NAMALWA (cell line): ENCODE data around the gene GLI3.
"Not testable (repeated sequence)": the region's sequence is repeated elsewhere in the genome, so short reads cannot be mapped to it uniquely, and the experiment has no call there.

Source experiments
- DNase-seq: peaks from one replicate; pipeline ENCODE4 v3.0.0-alpha.2; 2015; ENCODE audit warnings: low spot score

The GLI3 gene

DNA sequence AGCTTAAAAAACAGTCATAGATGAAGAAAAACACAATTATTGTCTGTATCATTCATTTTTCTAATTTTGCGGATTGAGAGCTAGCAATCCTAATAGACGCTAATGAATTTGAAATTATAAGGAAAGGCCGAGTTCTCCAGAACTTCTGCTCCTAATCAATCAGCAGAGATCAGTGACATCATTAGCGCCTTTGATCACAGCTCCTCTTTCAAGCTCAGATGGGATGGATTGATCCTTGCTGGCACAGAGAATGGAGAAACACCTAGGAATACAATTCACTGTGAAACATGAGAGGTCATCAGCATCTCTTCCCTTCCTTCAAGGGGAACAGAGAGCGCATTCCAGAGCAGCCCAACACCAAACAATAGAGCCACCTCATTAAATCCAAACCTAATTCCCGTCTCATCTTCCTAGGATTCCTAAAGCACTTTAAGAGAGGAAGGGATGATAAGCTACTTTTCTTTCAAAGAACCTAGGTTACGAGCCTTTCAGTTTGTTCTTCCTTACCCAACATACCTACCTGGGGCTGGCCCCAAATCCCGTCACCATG, 24.4 kb downstream of the GLI3 start:
- DNase-seq, result no peak

DNA sequence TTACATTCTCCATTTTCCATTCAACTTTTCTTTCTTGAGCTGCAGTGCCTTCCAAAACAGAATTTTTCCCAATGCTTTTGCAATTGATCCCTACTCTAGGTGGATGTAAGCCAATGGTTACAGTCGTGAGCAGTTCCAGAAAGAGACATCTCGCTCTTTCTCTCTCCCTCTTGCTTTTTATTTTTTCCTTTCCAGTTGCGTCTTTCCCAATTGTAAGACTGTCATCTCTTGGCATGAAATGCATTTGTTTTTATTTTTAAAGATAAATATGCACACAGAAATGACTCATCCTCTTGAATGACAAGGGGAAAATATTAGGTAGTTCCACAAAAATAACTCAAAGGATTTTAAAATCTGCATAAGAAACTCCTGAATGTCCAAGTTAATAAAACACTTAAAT, 25.1 kb downstream of the GLI3 start:
- no peak for DNase-seq

DNA sequence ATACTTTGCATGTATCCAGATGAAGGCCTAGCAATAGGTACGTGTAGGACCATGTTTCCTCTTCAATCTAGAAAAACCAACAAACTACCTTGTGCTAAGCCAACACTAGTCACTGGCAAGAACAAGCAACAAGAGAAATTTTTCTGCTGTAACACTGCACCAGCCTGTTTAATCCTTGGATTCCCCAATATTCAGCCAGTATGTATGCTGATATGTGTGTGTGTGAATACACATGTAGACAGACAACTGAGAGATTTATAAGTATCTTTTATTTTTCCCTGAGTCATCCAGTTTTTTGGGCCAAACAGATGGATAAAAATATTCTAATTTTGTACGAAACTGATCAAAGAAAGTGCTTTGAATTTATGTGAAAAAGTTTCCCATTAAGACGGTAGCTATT, 26.2 kb downstream of the GLI3 start:
- DNase-seq, result no peak

DNA sequence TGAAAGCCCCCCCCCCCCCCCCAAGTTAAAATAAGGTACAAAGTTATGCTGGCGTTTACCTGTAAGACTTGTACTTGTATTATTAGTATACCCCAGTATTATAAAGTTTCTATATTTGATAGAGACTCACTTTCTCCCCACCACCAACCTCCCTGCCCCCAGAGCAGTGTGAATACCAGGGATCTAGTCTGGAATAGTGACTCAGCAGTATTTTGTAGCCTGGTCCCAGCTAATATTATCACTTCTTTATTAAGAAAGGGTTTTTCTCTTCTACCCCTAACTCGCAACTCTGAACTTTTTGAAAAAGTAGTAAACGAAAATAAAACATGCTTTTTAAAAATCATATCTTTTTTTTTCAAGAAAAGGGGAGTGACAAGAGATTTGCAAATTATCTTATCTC, 26.7 kb downstream of the GLI3 start:
- DNase-seq, result no peak

- DNase-seq, result not testable (repeated sequence)
Measured at GRCh38 chr7:42209085-42209484, 27.9 kb downstream of the GLI3 start.

DNA sequence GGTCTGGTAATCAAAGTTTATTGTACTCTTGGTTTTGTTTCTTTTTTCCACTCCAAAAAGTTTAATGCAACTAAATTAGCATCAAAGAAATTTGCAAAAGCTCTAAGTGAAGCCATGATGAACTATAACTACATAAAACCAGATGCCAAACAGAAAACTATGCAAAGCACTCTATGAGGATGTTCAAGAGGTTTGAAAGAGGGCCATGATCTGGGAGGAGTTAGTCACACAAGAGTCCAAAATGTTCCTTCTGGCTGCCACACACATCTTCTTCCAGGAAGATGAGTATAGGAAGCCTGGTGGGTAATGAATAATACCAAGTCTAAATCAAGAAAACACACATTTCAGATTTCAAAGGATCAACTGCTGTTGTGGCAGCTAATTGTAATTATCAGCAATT, 28.4 kb downstream of the GLI3 start:
- DNase-seq, result no peak

GRCh38 chr7:42207420-42207819, 29.6 kb downstream of the GLI3 start:
- no peak for DNase-seq

- no peak for DNase-seq
Measured at GRCh38 chr7:42203336-42203735, 33.7 kb downstream of the GLI3 start.

- DNase-seq, result no peak
Measured at GRCh38 chr7:42202601-42203000, 34.4 kb downstream of the GLI3 start.

GRCh38 chr7:42198974-42199668, 37.9 kb downstream of the GLI3 start:
- DNase-seq, result no peak

DNA sequence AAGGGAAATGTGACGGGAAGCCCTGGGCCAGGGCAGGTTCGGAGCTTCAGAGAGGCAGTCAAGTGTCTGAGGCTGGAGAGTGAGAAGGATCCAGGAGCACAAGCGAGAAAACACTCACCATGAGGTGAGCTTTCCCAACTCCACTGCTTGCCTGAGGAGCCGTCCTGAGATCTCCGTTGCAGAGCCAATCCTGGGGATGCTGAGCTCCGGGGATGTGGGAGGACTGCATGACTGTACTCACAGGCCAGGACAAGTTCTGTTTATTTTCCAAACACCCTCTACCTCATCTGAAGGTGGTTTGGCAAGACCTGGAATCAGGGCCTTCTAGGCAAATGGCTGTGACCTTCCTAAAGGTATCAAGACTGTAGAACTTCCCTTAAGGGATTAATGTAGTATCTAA, 38.7 kb downstream of the GLI3 start:
- no peak for DNase-seq

GRCh38 chr7:42197451-42197850, 39.6 kb downstream of the GLI3 start:
- DNase-seq, result no peak

DNA sequence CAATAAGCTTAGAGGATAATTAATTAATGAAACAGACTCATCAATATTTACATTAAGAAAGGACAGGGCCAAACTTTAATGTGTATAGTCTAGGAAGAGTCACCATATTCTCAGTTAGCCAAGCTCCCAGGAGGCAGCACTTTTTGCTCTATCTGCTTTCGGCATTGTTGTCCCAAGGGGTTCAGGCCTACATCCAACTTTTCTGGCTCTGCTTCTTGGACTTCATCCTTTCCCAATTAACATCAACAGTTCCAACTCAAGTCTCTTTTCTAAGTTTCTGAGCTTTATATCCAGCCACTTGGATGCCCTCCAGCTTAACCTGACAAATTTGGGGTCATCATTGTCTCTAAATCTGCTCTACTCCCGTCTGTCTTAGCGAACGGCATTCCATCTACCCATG, 42.8 kb downstream of the GLI3 start:
- DNase-seq, result no peak

DNA sequence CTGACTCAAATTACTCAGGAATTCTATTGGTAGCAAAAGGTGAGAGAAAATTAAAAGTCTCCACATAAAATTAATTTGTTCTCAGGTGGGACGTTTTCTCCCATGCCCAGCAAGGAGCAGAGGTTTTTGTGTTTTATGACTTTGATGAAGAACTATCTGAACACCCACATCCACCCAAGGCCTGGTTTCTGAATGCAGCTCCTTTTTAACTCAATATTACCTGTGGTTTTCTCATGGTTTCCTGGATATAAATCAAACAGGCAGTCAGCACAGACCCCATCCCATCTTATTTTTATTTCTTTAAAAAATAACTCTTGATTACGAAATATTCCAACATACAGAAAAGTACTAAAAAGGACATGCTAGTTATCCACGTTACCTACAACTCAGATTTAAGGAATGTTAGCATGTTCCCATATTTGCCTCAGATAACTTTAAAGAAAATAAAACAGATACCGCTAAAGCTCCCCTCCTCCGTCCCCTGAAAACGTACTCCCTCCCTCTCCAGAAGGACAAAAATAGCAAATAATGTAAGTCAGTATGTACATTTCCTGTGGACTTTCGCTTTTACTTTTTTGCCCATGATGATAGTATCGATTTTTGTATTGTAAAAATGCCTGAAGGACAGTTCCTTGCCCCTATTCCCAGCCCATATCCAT, 43.4 kb downstream of the GLI3 start:
- no peak for DNase-seq

DNA sequence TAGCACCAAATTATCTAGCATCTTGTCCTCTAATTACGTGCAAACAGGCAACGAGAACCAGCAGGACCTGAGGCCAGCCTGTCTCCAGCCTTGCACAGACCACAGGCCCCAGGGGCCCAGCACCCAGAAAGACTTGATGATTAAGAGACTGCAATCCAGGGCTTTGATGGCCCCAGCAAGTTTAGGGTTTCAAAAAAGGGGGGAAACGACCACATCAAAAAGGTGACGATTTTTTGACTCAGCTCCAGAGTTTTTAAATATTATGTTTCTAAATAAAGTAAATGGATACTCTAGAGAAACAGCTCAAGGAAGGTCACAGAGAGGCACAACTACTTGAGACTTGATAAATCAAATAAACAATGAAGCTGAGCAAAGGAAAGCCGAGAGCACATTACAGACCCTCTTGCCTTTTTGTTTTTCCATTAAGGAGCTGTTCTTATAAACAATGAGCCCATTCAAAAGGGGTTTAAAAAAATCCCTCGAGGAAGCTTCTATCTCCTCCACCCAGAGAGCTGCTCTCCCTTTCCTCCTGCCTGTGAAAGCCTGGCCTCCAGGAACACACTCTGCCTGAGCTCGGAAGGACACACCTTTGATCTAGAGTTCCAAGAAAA, 44.1 kb downstream of the GLI3 start:
- no peak for DNase-seq

DNA sequence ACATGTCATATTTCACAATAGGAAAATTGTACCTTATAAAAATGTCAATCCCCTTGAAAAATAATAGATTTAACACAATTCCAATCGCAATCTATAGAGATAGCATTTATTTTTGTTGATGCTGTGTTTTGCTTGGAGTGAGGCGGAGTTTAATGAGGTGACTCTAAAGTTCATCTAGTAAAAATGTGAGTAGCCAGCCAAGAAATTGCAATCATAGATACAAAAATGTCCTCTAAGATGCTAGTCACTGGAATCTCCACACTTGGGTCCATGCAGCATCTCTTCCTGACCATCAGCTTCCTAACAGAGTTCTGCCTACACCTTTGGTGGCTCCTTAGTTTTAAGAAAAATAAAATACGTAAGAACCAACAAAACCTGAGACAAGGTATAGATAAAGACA, 44.9 kb downstream of the GLI3 start:
- DNase-seq, result no peak

DNA sequence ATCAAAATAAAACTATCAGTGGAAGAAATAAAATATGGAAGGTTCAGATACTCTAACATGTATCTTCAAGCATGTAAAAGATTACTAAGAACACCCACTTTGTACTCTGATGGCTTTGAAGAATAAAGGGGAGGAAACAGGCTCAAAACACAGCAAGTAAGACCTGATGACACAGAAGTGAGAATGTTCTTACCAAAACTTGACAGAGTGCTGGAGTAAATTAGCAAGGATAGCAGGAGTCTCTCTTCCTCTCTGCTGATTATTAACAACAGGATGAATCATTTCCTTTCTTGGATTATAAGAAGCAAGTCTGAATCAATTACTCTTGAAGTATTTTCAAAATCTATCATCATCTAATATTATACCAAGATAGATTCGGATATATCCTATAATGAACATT, 47.5 kb downstream of the GLI3 start:
- DNase-seq, result no peak

- DNase-seq, result peak; percentile 23
Measured at GRCh38 chr7:42186151-42186550, 50.9 kb downstream of the GLI3 start.

DNA sequence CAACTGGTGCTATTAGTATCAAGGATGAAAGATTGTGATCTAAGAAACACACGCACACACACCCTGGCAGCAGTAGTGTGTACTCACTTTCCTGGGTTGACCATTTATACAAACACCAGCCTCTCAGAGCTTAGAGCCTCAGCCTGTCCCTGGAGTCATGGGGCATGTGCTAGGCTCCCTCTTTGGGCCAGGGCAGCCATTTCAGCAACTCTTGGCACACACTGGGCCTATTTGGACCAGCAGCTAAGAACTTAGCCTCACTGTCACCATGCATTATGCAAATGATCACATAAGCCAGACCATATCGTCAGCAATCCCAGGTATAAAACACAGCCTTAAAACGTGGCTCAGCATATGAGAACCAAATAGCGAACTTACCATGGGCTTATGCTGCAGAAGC, 51.3 kb downstream of the GLI3 start:
- no peak for DNase-seq

- no peak for DNase-seq
Measured at GRCh38 chr7:42183547-42183946, 53.5 kb downstream of the GLI3 start.

DNA sequence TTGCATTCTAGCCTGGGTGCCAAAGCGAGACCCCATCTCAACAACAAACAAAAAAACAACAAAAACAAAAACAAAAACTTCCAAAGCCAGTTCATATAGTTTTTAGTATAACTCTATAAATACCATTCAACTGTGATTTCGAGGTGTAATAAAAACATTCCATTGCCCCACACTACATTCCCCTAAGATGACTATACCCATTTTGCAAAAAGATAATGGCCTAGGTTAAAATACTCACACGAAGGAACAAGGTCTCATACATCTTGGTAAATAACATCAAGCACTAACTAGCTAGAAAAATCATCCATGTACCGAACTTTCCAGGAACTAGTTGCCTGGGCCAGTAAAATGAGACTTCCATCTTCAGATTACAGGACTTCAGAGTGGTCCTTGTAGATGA, 55.4 kb downstream of the GLI3 start:
- no peak for DNase-seq

DNA sequence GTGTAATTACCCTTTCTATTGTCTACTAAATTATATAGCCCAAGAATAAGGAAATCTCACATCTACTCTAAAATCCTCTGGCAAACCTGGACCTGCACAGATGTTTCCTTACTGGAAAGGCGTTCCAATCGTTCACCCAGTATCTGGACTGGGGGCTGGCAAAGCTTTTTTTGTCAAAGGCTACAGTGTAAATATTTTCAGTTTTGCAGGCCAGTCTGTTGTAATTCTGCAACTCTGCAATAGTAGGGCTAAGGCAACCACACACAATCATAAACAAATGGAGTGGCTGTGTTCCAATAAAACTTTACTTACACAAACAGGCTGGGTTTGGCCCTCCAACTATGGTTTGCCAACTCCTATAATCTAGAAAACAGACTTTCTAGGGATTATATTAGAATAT, 56.2 kb downstream of the GLI3 start:
- DNase-seq, result no peak

DNA sequence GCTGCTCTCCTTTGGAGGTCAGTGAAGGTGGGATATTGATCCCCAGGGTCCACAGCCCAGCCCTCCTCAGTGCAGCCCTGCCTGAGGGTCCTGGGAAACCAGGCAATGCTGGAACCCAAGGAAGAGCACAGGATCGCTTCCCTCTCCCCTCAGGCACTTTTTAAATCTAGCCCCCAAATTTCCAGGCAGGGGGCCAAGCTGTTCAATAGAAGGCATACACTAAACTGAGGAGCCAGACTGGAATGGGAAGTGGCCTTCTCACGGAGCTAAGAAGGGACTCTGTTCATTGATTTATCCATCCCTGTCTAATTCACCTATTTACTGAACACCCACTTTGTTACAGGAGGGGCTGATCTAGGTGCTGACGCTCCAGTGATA, 60.3 kb downstream of the GLI3 start:
- DNase-seq, result no peak
